OCI-LY1 (cell line): ENCODE measurements around the gene CCM2.
"Not testable (repeated sequence)": the region's sequence is repeated elsewhere in the genome, so short reads cannot be mapped to it uniquely, and the experiment has no call there.

Experiments used
- H2AFZ ChIP-seq: fragments of 200-600 bp; sonication (generic), shearing (Covaris generic); 2 replicates; pipeline ENCODE4 v1.6.0; 2014; ENCODE audit warnings: antibody characterized with exemption, mild to moderate bottlenecking, low read length
- H3F3A ChIP-seq: fragments of 200-600 bp; sonication (generic), shearing (Covaris generic); 2 replicates; pipeline ENCODE4 v1.6.0; 2014; ENCODE audit warnings: mild to moderate bottlenecking, antibody characterized with exemption, low read length, moderate library complexity; ENCODE audit not compliant: insufficient read depth
- H3K27ac ChIP-seq: fragments of 200-600 bp; sonication (generic); 2 replicates; pipeline ENCODE4 v1.5.1; 2014; ENCODE audit warnings: low read length, mixed run types, mild to moderate bottlenecking, low read depth; ENCODE audit not compliant: poor library complexity, severe bottlenecking
- H3K27me3 ChIP-seq: fragments of 200-600 bp; sonication (generic); 2 replicates; pipeline ENCODE4 v1.6.0; 2014; ENCODE audit warnings: antibody characterized with exemption, mild to moderate bottlenecking, low read length, moderate library complexity; ENCODE audit not compliant: insufficient read depth
- H3K36me3 ChIP-seq: fragments of 200-600 bp; sonication (generic); 2 replicates; pipeline ENCODE4 v1.6.1; 2014; ENCODE audit warnings: mild to moderate bottlenecking, antibody characterized with exemption, low read length, moderate library complexity, mixed read lengths; ENCODE audit not compliant: insufficient read depth
- H3K4me1 ChIP-seq: fragments of 200-600 bp; sonication (generic); 2 replicates; pipeline ENCODE4 v1.5.1; 2014; ENCODE audit warnings: mild to moderate bottlenecking, low read length, moderate library complexity; ENCODE audit not compliant: insufficient read depth, severe bottlenecking
- H3K4me2 ChIP-seq: fragments of 200-600 bp; sonication (generic), shearing (Covaris generic); 2 replicates; pipeline ENCODE4 v1.6.1; 2014; ENCODE audit warnings: low read length
- H3K4me3 ChIP-seq: fragments of 200-600 bp; sonication (generic); 2 replicates; pipeline ENCODE4 v1.5.1; 2014; ENCODE audit warnings: low read length, low read depth, mild to moderate bottlenecking, mixed read lengths; ENCODE audit not compliant: poor library complexity, severe bottlenecking
- H3K79me2 ChIP-seq: fragments of 200-600 bp; shearing (Covaris generic); 2 replicates; pipeline ENCODE4 v1.6.1; 2016; ENCODE audit warnings: mixed run types, low read length, mixed read lengths; ENCODE audit not compliant: insufficient read depth
- H3K9ac ChIP-seq: fragments of 200-600 bp; sonication (generic), shearing (Covaris generic); 2 replicates; pipeline ENCODE4 v1.6.1; 2014; ENCODE audit warnings: mild to moderate bottlenecking, low read length, mixed read lengths
- H3K9me2 ChIP-seq: fragments of 200-600 bp; sonication (generic), shearing (Covaris generic); 2 replicates; pipeline ENCODE4 v1.6.1; 2014; ENCODE audit warnings: low read depth, mild to moderate bottlenecking, low read length, mixed read lengths
- H3K9me3 ChIP-seq: fragments of 200-600 bp; shearing (Covaris generic); 2 replicates; pipeline ENCODE4 v1.6.1; 2014; ENCODE audit warnings: low read length, mixed read lengths
- H4K20me1 ChIP-seq: fragments of 200-600 bp; sonication (generic), shearing (Covaris generic); 2 replicates; pipeline ENCODE4 v1.6.0; 2016; ENCODE audit warnings: mild to moderate bottlenecking, low read length; ENCODE audit not compliant: insufficient read depth
- CTCF ChIP-seq: fragments of 200-600 bp; sonication (generic), shearing (Covaris generic); IDR thresholded peaks from 2 replicates; pipeline ENCODE4 v1.5.1; 2017; ENCODE audit warnings: mild to moderate bottlenecking, antibody characterized with exemption, low read length, moderate library complexity, mixed read lengths
- EZH2 ChIP-seq: fragments of 200-600 bp; sonication (generic), shearing (Covaris generic); IDR thresholded peaks from 2 replicates; pipeline ENCODE4 v1.8.0; 2017; ENCODE audit warnings: borderline replicate concordance, mixed run types, mild to moderate bottlenecking, antibody characterized with exemption, low read length, moderate library complexity, mixed read lengths

CCM2 gene

GRCh38 chr7:45111298-45112223, 111.6 kb downstream of the CCM2 start, which contains the start of gene TBRG4:
TBRG4 (minus strand) TSS chr7:45111697; CDS start chr7:45109237, 2,460 bp downstream.
- peaks cover 42% of the 10 kb centered on the region for H3K4me1 ChIP-seq
- peaks cover 46% of the 10 kb centered on the region for H3K79me2 ChIP-seq
- H3K9me2 ChIP-seq: no peaks in the 10 kb centered on the region
- H3K4me3 ChIP-seq: peak within 1 kb of the TSS; percentile 81
- peak within 1 kb of the TSS; percentile 80 for H3K9ac ChIP-seq
- H3K9me3 ChIP-seq: no peaks in the 10 kb centered on the region
- H3K27me3 ChIP-seq: peaks cover 9% of the 10 kb centered on the region; the same call in 1 of the 2 replicates
- peak within 1 kb of the TSS; percentile 81 for H3K27ac ChIP-seq
- peaks cover 5% of the 10 kb centered on the region; the same call in 1 of the 2 replicates for H3F3A ChIP-seq
- no peak within 1 kb of the TSS for H2AFZ ChIP-seq
- H3K4me2 ChIP-seq: peak within 1 kb of the TSS; percentile 84
- H4K20me1 ChIP-seq: no peaks in the 10 kb centered on the region; the same call in 1 of the 2 replicates
- no peak for TF ChIP-seq EZH2
- TF ChIP-seq CTCF: peak; percentile 61
- H3K36me3 ChIP-seq: peaks cover 35% of the 10 kb centered on the region

- Histone ChIP-seq H3F3A (peaks cover 5% of the 10 kb centered on the region; the same call in 1 of the 2 replicates), H3K9me3 (no peaks in the 10 kb centered on the region), H3K9me2 (no peaks in the 10 kb centered on the region), H2AFZ (no peak overlapping the region), H3K4me1 (peaks cover 40% of the 10 kb centered on the region), H3K9ac (no peak overlapping the region; the same call in 1 of the 2 replicates), H3K4me2 (peak overlapping the region; percentile 67), H3K36me3 (peaks cover 24% of the 10 kb centered on the region), H3K4me3 (peak overlapping the region; percentile 81), H3K27me3 (peaks cover 15% of the 10 kb centered on the region; the same call in 1 of the 2 replicates), H3K27ac (no peak overlapping the region), H3K79me2 (peaks cover 37% of the 10 kb centered on the region), H4K20me1 (no peaks in the 10 kb centered on the region; the same call in 1 of the 2 replicates)
- TF ChIP-seq EZH2 (no peak), CTCF (no peak)
Observed at GRCh38 chr7:45112648-45113047, 112.6 kb downstream of the CCM2 start.

GRCh38 chr7:45114257-45114656, 114.3 kb downstream of the CCM2 start:
- not testable (repeated sequence) for H3K4me3 ChIP-seq, H4K20me1 ChIP-seq, H3K9me3 ChIP-seq, H3K9ac ChIP-seq, H3K27ac ChIP-seq, H3F3A ChIP-seq, H3K9me2 ChIP-seq, H3K4me2 ChIP-seq, H3K36me3 ChIP-seq, H2AFZ ChIP-seq
- peaks cover 24% of the 10 kb centered on the region for H3K4me1 ChIP-seq
- peaks cover 15% of the 10 kb centered on the region; the same call in 1 of the 2 replicates for H3K27me3 ChIP-seq
- peaks cover 21% of the 10 kb centered on the region for H3K79me2 ChIP-seq
